PC-9 (cell line): ENCODE measurements around the gene DNMT3L. TPM values are rescaled to one million over a fixed set of nuclear protein-coding genes. Genes with fewer than 3 reads are reported as not detected.
"Not testable (repeated sequence)": the region's sequence is repeated elsewhere in the genome, so short reads cannot be mapped to it uniquely, and the experiment has no call there.

Experiments
- BruUV-seq: library from RNA; stranded (reverse); fragments of 400-500 nt; replicated peaks from 2 replicates; lab custom pipeline; 2021; lab: Mats Ljungman, UMichigan
- CTCF ChIA-PET: fragments of 300-600 bp; sonication (Branson Sonifier 250); formaldehyde crosslinking; loops from one replicate; lab custom pipeline; 2022; ENCODE audit warnings: antibody characterized with exemption; lab: Charles Lee
- POLR2A ChIA-PET: fragments of 300-600 bp; sonication (Branson Sonifier 250); formaldehyde crosslinking; loops from one replicate; lab custom pipeline; 2022; ENCODE audit warnings: antibody characterized with exemption; ENCODE audit not compliant: unreplicated experiment; lab: Charles Lee
- DNase-seq, 2 experiments: peaks; one replicate each; pipeline versions ENCODE4 v3.0.0 to v3.0.0-alpha.2; 2015 to 2022; ENCODE audit warnings: mixed read lengths in 1 of 2
- H2AFZ ChIP-seq: fragments of 200-600 bp; sonication (generic); 2 replicates; pipeline ENCODE4 v1.8.1; 2017; ENCODE audit warnings: antibody characterized with exemption
- H3F3A ChIP-seq: fragments of 200-600 bp; sonication (generic); 2 replicates; pipeline ENCODE4 v1.8.1; 2017; ENCODE audit warnings: antibody characterized with exemption, mild to moderate bottlenecking, low read depth; ENCODE audit not compliant: insufficient read depth
- H3K27ac ChIP-seq: fragments of 200-600 bp; sonication (generic); 2 replicates; pipeline ENCODE4 v1.6.1; 2016; ENCODE audit warnings: mixed run types
- H3K27me3 ChIP-seq: fragments of 200-600 bp; sonication (generic); 2 replicates; pipeline ENCODE4 v1.6.1; 2016; ENCODE audit warnings: low read depth, mixed run types; ENCODE audit not compliant: insufficient read depth
- H3K36me3 ChIP-seq: fragments of 200-600 bp; sonication (generic); 2 replicates; pipeline ENCODE4 v1.6.1; 2016; ENCODE audit warnings: low read depth, mixed run types
- H3K4me1 ChIP-seq: fragments of 200-600 bp; sonication (generic); replicated peaks from 2 replicates; pipeline ENCODE4 v1.6.1; 2016; ENCODE audit warnings: mixed run types; ENCODE audit not compliant: insufficient read depth
- H3K4me2 ChIP-seq: fragments of 200-600 bp; sonication (generic); 2 replicates; pipeline ENCODE4 v1.6.1; 2017; ENCODE audit warnings: mixed run types
- H3K4me3 ChIP-seq: fragments of 200-600 bp; sonication (generic); 2 replicates; pipeline ENCODE4 v1.6.1; 2016; ENCODE audit warnings: mixed run types
- H3K79me2 ChIP-seq: fragments of 200-600 bp; sonication (generic); 2 replicates; pipeline ENCODE4 v1.6.1; 2017; ENCODE audit warnings: low read depth, mixed run types
- H3K9me2 ChIP-seq: fragments of 200-600 bp; sonication (generic); 2 replicates; pipeline ENCODE4 v1.8.1; 2017; ENCODE audit warnings: mild to moderate bottlenecking; ENCODE audit not compliant: insufficient read depth
- H3K9me3 ChIP-seq: fragments of 200-600 bp; sonication (generic); 2 replicates; pipeline ENCODE4 v1.8.1; 2016; ENCODE audit warnings: low read depth; ENCODE audit not compliant: insufficient read depth
- H4K20me1 ChIP-seq: fragments of 200-600 bp; sonication (generic); 2 replicates; pipeline ENCODE4 v1.8.1; 2017; ENCODE audit not compliant: insufficient read depth
- intact Hi-C: fragments of 100-400 bp; cut with micrococcal nuclease; formaldehyde crosslinking; loops from one replicate; pipeline ENCODE4 v1.10.0; 2022; ENCODE audit not compliant: unreplicated experiment
- total RNA-seq: library from RNA; stranded (reverse); gene quantifications from 2 replicates; pipeline ENCODE4 v1.2.3, GENCODE V29; 2021

DNMT3L gene
- total RNA-seq, 1 experiment from 2014 or later: not detected

DNA sequence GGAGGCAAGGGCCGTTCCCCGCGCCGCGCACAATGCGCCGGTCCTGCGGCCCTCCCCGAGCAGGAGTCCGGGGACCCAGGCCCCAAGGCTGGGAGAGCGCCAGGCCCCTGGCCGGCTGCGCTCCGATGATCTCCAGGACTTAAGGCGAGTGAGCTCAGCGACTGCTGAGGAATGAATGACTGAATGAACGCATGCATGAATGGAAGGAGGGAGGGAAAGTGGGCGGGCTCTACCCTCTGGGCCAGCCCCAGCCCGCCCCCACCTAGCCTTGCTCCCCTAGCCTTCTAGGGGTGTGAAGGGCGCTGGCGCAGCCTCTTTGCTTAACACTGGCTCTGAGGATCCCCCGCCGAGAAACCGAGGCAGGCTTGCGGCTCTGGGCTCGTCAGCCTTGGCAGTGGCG lies 20.4 kb downstream of the DNMT3L start:
- intact Hi-C loops, H3K9me2 ChIP-seq, H4K20me1 ChIP-seq, H3K9me3 ChIP-seq, POLR2A ChIA-PET, H3F3A ChIP-seq, H3K4me1 ChIP-seq, H3K4me3 ChIP-seq, H3K36me3 ChIP-seq, H3K79me2 ChIP-seq, BruUV-seq, DNase-seq, H2AFZ ChIP-seq, CTCF ChIA-PET, H3K4me2 ChIP-seq, H3K27me3 ChIP-seq, H3K27ac ChIP-seq: not testable (repeated sequence)

DNA sequence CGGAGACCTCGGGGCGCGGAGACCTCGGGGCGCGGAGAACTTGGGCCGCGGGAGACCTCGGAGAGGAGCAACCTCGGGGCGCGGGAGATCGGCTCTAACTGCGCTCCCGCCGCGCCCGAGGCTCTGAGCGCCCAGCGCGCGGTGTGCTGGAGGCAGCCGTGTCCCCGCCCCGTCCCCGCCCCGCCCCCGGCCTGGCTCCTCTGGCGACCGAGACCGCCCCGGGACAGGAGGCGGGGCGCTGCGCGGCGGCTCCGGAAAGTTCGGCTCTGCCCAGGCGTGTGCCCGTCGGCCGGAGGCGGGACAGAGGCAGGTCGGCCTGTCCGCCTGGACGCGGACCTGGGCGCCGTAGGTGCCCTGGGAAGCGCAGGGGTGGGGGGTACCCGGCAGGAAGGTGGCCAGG lies 20.9 kb downstream of the DNMT3L start, which contains the start of gene ICOSLG:
Gene ICOSLG, minus strand, starts transcription at position 102 of the 400 bp plus-strand sequence. CDS start 126 bp downstream, outside the sequence.
- H3K4me2 ChIP-seq, DNase-seq, H3K36me3 ChIP-seq, H3K27me3 ChIP-seq, H3F3A ChIP-seq, POLR2A ChIA-PET, H3K4me3 ChIP-seq, CTCF ChIA-PET, H4K20me1 ChIP-seq, intact Hi-C loops, H3K9me2 ChIP-seq, BruUV-seq, H3K27ac ChIP-seq, H3K79me2 ChIP-seq, H3K4me1 ChIP-seq, H2AFZ ChIP-seq, H3K9me3 ChIP-seq: not testable (repeated sequence)

DNA sequence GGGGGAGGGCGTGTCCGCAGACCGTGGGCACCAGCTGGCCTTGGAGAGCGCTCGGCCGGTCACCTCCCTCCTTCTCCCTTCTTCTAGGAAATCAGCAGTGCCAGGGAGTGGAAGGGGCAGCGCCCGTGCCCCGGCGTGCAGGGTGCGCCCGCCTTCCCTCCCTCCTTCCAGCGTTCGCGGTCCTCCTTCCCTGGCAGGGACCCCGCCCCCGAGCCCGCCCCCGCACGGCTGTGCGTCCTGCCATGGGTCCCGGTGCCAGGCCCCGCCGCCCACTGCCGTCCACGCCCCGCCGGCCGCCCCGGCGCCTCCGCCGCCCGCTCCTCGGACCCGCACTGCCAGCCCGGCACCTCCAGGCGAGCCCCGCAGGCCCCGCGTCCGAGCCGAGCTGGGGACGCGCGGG lies 21.3 kb downstream of the DNMT3L start:
- H3K36me3 ChIP-seq, H3K79me2 ChIP-seq, CTCF ChIA-PET, H4K20me1 ChIP-seq, H3K27ac ChIP-seq, H3K9me2 ChIP-seq, H3K4me2 ChIP-seq, H3F3A ChIP-seq, BruUV-seq, H3K9me3 ChIP-seq, H3K27me3 ChIP-seq, intact Hi-C loops, H2AFZ ChIP-seq, H3K4me1 ChIP-seq, POLR2A ChIA-PET, DNase-seq, H3K4me3 ChIP-seq: not testable (repeated sequence)

DNA sequence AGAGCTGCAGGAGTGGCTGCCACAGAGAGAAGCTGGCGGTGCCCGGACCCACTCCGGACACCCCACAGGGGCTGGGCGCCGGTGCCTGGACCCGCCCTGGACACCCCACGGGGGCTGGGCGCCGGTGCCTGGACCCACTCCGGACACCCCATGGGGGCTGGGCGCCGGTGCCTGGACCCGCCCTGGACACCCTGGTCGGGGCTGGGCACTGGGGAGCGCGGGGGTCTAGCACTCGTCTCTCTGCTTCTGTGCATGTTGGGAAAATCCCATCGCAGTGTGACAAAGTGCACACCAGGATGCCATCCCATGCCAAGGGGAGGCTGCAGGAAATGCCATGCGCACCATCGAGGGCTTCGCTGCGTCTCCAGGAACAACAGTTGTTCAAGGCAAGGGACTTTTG lies 32.1 kb downstream of the DNMT3L start:
- intact Hi-C loops, H3K79me2 ChIP-seq, H3K4me2 ChIP-seq, H3K4me1 ChIP-seq, BruUV-seq, CTCF ChIA-PET, H2AFZ ChIP-seq, H3K9me3 ChIP-seq, H3F3A ChIP-seq, DNase-seq, H3K27me3 ChIP-seq, H3K4me3 ChIP-seq, H3K36me3 ChIP-seq, POLR2A ChIA-PET, H3K9me2 ChIP-seq, H4K20me1 ChIP-seq, H3K27ac ChIP-seq: not testable (repeated sequence)

- DNase-seq, H3K27ac ChIP-seq, CTCF ChIA-PET, H3K4me1 ChIP-seq, H2AFZ ChIP-seq, H3K9me3 ChIP-seq, H3K4me2 ChIP-seq, BruUV-seq, H3F3A ChIP-seq, H3K27me3 ChIP-seq, intact Hi-C loops, H3K79me2 ChIP-seq, H3K4me3 ChIP-seq, H3K36me3 ChIP-seq, H3K9me2 ChIP-seq, H4K20me1 ChIP-seq, POLR2A ChIA-PET: not testable (repeated sequence)
Observed at GRCh38 chr21:44228109-44228508, 33.6 kb downstream of the DNMT3L start.

DNA sequence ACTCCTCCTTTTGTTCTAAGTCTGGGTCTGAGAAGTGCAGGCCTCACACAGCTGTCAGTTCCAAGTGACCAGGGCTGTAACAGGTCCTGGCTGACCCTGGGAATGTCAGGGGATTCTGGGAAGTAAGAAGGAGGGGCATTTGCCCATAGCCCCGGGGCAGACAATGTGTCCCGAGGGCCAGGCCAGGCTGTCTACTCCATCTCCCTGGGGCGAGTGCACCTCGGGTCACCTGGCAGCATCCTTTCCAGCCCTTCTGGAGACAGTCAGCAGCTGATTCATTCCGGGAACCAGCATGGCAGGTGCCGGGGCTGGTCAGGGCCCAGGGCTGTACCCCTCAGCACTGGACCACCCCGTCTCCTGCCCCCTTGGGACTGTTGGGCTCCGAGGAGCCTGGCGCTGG lies 34.1 kb downstream of the DNMT3L start:
- BruUV-seq, POLR2A ChIA-PET, H3K27me3 ChIP-seq, CTCF ChIA-PET, H3K9me3 ChIP-seq, H2AFZ ChIP-seq, H4K20me1 ChIP-seq, H3K4me3 ChIP-seq, DNase-seq, H3K79me2 ChIP-seq, H3F3A ChIP-seq, H3K4me1 ChIP-seq, intact Hi-C loops, H3K9me2 ChIP-seq, H3K4me2 ChIP-seq, H3K27ac ChIP-seq, H3K36me3 ChIP-seq: not testable (repeated sequence)

- H3K9me2 ChIP-seq, H3K4me3 ChIP-seq, BruUV-seq, H2AFZ ChIP-seq, H3K27me3 ChIP-seq, H3K79me2 ChIP-seq, H3K27ac ChIP-seq, H3K36me3 ChIP-seq, H3K9me3 ChIP-seq, DNase-seq, H4K20me1 ChIP-seq, H3F3A ChIP-seq, POLR2A ChIA-PET, H3K4me1 ChIP-seq, intact Hi-C loops, CTCF ChIA-PET, H3K4me2 ChIP-seq: not testable (repeated sequence)
Observed at GRCh38 chr21:44225605-44226004, 36.1 kb downstream of the DNMT3L start.
